ENCODE data around the gene APOBEC3C.
"Not testable (repeated sequence)": the region's sequence is repeated elsewhere in the genome, so short reads cannot be mapped to it uniquely, and the experiment has no call there.

Gene APOBEC3C

GRCh38 chr22:38984224-38984623 lies 29.8 kb upstream of the APOBEC3C start:
- no peak for DNase-seq

GRCh38 chr22:38984784-38985757 lies 29.0 kb upstream of the APOBEC3C start:
- DNase-seq = not testable (repeated sequence)

- DNase-seq = no peak
Measured at GRCh38 chr22:38986629-38987028, 27.4 kb upstream of the APOBEC3C start.

- no peak for DNase-seq
Measured at GRCh38 chr22:38987171-38987895, 26.7 kb upstream of the APOBEC3C start.

GRCh38 chr22:38989466-38989865 lies 24.6 kb upstream of the APOBEC3C start:
- DNase-seq = no peak

- not testable (repeated sequence) for DNase-seq
Measured at GRCh38 chr22:38992871-38993371, 21.1 kb upstream of the APOBEC3C start.

- DNase-seq = no peak
Measured at GRCh38 chr22:38996105-38996504, 18.0 kb upstream of the APOBEC3C start.

GRCh38 chr22:38997518-38997917 lies 16.5 kb upstream of the APOBEC3C start:
- DNase-seq = no peak

GRCh38 chr22:39003165-39003638 lies 10.9 kb upstream of the APOBEC3C start:
- peak; percentile 29 to 67 for DNase-seq

- DNase-seq = no peak
Measured at GRCh38 chr22:39007177-39007576, 6.9 kb upstream of the APOBEC3C start.

- DNase-seq = not testable (repeated sequence)
Measured at GRCh38 chr22:39008271-39008850, 5.7 kb upstream of the APOBEC3C start.

GRCh38 chr22:39010946-39011345 lies 3.1 kb upstream of the APOBEC3C start:
- DNase-seq = no peak

GRCh38 chr22:39012533-39013511 lies 1.2 kb upstream of the APOBEC3C start:
- DNase-seq = no peak

GRCh38 chr22:39013561-39013941 lies 506 bp upstream of the APOBEC3C start:
- not testable (repeated sequence) for DNase-seq

GRCh38 chr22:39014723-39015121 lies 665 bp downstream of the APOBEC3C start:
- not testable (repeated sequence) for DNase-seq

GRCh38 chr22:39016592-39016991 lies 2.5 kb downstream of the APOBEC3C start:
- no peak for DNase-seq

GRCh38 chr22:39017596-39018365 lies 3.7 kb downstream of the APOBEC3C start:
- DNase-seq = no peak

GRCh38 chr22:39020021-39020651 lies 6.1 kb downstream of the APOBEC3C start:
- DNase-seq = not testable (repeated sequence)

- no peak for DNase-seq
Measured at GRCh38 chr22:39021552-39022250, 7.6 kb downstream of the APOBEC3C start.

All from NCI-H524 (cell line).